ENCODE results near the gene CD24.

Gene CD24

DNA sequence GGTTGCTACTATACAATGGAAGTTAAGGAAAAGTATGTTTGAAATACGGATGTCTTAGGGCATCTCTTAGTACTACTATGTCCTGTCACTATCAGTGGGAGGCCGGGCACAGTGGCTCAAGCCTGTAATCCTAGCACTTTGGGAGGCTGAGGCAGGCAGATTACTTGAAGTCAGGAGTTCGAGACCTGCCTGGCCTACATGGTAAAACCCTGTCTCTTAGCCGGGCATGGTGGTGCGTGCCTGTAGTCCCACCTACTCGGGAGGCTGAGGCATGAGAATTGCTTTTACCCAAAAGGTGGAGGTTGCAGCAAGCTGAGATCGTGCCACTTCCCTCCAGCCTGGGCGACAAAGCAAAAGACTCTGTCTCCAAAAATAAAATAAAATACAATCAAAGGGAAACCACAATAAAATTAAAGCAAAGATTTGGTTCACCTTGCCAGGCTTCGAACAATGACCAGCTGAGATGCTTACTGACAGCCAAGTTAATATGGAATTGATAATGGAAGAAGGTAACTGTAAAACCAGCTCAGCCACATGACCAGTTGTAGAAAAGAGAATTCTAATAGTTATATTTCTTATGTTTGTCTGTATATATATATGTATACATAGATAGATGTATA is 6.5 kb downstream of the CD24 start:
- no peak for DNase-seq

DNA sequence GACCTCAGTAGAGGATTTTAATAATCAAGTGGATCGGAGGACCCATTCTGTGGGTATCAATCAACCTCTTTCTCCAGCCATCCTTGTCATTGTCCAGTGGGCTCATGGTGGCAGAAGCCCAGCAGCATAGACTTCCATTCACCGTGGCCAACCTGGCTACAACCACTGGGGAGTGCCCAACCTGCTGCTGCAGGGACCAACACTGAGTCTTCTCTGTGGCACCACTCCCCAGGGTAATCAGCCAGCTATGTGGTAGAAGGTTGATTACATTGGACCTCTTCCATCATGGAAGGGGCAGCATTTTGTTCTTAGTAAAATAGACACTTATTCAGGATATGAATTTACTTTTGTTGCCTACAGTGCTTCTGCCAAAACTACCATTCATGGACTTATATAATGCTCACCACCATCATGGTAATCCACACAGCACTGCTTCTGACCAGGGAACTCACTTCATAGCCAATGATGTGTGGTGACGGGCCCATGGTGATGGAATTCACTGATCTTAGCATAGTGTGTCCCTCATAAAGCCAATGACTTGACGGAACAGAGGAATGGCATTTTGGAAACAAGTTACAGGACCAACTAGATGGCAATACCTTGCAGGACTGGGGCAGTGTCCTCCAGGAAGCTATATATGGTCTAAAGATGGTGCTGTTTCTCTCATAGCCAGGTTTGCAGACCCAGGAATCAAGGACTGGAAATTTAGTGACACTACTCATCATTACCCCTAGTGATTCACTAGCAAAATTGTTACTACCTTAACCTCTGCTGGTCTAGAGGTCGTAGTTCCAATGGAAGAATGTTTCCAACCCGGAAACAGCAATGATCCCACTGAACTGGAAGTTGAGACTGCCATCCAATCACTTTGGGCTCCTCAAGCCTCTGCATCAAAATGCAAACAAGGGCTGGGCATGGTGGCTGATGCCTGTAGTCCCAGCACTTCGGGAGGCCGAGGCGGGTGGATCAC is 7.6 kb downstream of the CD24 start:
- no peak for DNase-seq

DNA sequence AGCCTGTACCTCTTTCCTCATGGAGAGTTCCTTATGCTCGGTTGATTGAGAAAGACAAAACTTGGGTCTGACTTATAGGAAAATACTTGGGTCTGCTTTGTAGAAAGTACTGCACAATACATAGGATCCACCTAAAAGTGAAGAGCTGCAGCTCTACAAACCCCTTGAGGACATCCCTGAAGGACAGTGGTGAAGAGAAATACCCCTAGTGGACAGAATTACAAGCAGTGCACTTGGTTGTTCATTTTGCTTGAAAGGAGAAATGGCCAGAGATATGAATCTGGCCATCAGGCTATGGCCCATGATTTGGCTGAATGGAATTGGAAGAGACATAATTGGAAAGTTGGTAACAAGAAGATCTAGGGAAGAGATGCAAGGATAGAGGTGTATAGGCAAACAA is 8.3 kb downstream of the CD24 start:
- no peak for DNase-seq

DNA sequence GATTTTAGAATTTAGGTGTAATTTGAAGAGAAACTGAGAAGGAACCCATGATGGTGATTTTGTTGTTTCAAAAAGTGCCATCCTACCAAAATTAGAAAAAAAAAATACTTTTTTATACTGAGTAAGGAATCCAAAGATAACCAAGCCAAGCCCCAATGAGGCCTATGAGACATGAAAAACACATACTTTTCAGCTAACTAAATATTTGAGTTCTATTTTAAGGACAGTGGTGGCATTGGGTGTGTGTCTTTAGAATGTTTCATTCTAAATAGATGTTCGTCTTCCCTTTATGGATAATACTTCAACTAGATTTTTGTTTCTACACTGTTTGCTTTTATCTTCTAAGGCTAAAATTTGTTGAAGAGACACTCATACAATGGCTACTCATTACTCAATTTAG is 9.6 kb downstream of the CD24 start:
- no peak for DNase-seq

DNA sequence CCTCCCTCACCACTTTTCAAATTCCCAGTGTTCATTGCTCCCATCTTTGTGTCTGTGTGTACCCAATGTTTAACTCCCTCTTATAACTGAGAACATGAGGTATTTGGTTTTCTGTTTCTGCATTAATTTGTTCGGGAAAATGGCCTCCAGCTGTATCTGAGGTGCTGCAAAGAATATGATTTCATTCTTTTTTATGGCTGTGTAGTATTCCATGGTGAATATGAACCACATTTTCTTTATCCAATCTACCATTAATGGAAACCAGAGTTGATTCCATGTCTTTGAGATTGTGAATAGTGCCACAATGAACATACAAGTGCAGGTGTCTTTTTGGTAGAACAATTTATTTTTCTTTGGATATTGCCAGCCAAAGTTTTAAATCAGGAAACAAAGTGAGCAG is 10.4 kb downstream of the CD24 start:
- no peak for DNase-seq

DNA sequence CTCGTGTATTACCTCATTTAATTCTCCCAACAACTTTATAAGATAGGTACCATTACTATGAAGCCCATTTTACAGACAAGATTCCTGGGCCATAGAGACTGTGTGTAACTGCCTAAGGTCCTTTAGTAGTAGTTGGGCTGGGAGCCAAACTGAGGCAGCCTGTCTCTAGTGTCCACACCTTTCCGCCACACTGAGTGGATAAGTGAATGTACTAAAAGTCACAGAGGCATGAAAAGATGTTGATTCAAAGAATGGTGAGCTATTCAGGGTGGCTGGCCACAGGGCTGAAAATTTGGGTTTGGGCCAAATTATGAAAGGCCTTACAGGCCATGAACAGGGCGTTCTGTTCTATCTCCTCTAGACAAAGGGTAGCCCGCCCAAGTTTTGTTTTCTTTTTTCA is 11.0 kb downstream of the CD24 start:
- DNase-seq, result no peak

DNA sequence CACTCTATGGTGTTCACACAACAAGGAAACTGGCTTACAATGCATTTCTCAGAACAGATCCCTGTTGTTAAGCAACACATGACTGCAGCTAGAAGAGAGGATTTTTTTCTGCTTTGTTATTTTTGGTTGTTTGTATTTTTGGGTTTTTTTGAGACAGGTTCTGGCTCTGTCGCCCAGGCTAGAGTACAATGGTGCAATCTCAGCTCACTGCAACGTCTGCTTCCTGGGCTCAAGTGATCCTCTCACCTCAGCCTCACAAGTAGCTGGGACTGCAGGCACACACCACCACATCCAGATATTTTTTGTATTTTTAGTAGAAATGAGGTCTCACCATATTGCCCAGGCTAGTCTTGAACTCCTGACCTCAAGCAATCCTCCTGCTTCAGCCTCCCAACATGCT is 12.7 kb downstream of the CD24 start:
- DNase-seq, result no peak

DNA sequence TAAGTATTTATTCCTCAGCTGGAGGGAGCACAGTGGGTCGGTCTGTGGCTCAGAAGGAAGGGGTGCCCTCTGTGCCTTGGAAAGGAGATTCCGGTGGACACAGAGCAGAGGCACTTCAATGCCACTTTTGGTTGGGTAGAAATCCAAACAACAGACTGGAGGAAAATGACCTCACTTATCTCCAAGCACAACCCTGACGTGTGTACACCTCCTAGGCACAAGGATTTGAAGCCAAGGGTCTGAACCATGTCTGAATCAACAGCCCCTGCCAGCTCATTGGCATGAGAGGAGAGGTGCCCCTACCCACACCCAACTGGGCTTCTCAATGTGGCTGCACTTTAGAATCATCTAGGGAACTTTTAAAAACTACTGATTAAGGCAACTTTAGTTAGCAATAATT is 13.4 kb downstream of the CD24 start:
- DNase-seq, result no peak

DNA sequence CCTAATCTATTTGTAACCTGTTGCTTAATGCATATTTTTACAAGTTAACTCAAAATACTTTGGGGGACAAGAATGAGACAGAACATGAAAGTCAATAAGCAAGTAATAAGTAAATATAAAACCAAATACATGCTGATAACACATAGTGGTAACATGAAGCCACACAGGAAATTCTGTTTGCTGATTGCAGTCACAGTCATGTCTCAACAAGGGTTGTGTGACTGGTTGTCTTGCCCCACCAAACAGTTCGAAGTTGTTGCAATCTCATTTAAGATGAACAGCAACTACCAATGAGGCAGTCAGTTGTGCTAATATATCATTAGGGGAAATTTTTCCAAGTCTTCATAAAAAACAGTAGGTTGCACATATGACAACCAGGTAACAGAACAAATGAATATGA is 14.5 kb downstream of the CD24 start:
- DNase-seq, result no peak

DNA sequence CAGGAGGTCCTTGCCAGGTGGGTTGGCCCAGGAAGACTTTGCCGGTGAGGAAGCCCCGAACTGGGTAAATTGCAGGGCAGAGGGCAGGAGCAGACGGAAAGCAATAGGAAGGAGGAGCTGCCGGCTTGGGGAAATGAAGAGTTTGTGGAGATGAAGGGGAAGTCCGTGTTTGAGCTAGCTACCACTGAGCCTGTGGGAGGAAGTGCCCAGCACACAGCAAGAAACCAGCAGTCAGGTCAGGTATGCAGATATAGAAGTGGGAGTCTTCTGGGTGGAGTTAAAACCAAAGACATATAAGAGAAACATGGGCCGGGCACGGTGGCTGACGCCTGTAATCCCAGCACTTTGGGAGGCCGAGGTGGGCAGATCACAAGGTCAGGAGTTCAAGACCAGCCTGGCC is 34.7 kb downstream of the CD24 start:
- no peak for DNase-seq

DNA sequence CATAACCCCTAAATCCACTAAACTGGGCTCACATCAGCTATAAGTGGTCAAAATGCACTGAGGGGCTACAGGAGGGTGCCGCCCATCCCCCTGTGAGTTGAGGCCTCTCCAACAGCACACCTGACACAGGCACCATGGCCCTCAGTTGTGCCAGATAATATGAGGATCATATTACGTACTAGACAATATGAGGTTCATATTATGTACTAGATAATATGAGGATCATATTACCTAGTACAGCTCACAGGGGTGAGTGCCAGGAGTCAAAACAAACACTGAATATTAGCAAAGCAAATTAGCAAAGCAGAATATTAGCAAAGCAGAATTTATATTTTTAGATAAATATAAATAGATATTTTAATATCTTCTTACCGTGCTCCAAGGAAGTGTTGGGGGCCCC is 35.3 kb downstream of the CD24 start:
- no peak for DNase-seq

DNA sequence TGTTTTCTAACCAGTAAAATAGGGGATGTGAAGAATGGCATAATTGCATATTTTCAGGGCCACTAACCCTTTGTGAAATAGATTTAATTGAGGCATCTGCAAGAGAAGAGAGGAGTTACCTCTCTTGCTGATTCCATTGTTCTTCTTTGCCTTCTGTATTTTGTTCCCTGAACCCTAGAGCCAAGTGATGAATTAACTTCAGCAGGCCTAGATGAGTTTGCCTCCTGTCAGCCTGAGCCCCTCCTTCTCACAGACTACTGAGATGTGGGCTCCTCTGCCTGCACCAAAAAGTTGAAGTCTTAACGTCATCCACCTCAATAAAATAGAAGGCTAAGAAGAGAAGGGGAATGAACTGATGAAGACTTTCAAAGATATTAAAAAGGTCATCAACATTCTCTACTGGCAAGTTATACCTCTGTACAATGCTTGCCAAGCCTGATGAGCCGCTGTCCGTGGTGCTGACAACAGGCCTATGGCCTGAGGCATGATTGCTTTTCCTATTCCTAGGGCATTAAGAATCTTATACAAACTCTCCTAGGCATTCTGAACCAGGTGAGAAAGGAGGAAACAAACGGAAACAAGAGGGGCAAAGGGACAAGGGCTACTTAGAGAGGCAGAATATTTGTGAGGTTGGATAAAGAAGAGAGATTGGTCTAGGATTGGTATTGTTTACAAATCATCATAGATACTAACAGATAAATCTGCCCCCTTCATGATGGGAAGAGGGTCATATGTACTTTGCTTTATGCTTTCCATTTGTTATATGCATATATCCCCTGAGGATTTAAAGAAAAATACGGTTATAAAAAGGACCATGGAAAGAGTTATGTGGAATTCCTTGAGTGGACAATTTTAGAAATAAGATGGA is 46.8 kb downstream of the CD24 start:
- DNase-seq, result no peak

DNA sequence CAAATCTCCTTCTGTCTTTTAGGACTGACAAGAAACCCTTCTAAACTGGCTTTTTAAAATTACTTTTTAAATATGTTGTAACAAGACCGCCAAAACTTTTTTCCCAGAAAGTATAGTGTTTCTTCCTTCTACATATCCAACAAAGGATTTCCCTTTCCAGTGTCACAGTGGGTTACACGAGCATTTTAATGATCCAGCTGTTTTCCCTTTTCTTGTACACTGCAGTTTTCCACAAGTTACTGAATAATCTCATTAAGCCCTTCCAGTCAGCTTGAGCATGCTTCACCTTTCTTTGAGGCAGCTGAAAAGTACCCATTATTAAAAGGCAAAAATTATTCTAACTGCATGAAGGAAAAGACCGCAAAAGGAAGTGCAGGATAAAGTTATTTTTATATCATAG is 48.6 kb downstream of the CD24 start:
- DNase-seq, result no peak

DNA sequence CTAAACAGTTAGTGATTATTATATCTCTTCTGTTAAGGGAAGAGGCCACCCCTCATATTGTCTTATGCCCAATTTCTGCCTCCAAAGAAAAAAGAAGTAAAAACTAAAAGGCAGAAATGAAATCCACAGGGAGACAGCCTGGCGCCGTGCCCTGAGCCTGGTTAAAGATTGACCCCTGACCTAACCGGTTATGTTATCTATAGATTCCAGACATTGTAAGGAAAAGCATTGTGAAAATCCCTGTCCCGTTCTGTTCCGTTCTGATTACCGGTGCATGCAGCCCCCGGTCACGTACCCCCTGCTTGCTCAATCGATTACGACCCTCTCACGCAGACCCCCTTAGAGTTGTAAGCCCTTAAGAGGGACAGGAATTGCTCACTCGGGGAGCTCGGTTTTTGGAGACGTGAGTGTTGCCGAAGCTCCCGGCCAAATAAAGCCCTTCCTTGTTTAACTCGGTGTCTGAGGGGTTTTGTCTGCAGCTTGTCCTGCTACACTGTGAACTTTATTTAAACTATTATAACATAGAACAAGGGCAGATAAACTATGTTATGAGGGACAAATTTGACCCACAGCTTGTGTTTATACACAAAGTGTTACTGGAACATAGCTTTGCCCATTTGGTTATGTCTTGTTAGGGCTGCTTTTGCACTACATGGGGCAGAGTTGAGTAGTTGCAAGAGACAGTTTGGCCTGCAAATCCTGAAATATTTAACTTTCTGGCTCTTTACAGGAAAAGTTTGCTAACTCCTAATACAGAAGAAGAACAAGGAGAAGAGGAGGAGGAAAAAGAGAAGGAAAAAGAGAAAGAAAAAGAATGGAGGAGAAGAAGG is 49.6 kb downstream of the CD24 start:
- no peak for DNase-seq

DNA sequence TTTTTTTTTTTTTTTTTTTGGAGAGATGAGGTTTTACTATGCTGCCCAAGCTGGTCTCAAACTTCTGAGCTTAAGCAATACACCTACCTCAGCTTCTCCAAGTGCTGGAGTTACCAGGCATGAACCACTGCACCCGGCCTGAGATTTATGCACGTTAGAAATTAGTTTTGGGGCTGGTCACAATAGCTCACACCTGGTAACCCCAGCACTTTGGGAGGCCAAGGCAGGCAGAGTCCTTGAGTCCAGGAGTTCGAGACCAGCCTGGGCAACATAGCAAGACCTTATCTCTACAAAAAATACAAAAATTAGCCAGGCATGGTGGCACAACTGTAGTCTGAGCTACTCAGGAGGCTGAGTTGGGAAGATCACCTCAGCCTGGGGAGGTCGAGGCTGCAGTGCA is 51.9 kb downstream of the CD24 start:
- DNase-seq, result no peak

Data from activated CD4-positive, CD25-positive, alpha-beta regulatory T cell treated with anti-CD3 and anti-CD28 coated beads, Interleukin-2, amount 50 U/mL, for 72 hours (primary cell).